Cortex of kidney (tissue), 1 donor: ENCODE data around the gene PTPN20.

Source experiments
- DNase-seq: peaks from one replicate; lab custom pipeline; 2025; lab: John Stamatoyannopoulos, UW

Gene PTPN20

DNA sequence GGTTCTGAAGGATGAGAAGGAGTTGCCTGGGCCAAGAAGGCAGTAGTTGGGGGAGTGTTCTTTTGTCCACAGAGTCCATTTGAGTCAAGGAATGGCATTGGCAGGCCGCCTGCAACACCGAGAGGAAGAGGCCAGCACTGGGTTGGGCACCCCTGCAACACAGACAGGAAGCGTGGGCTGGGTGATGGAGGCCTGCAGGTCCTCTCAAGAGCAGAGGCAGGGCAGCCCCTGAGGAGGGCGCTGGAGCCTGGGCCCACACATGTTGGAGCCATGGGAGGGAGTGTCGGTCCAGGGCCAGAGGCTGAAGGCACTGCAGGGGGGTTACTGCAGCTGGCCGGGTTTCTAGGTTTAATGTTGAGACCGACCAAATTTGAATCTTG, 137.3 kb downstream of the PTPN20 start:
- DNase-seq = no peak

GRCh38 chr10:47049056-47049851, 138.0 kb downstream of the PTPN20 start:
- no peak for DNase-seq

- no peak for DNase-seq
These were observed 138.7 kb downstream of the PTPN20 start for GRCh38 chr10:47049906-47050305.

GRCh38 chr10:47050618-47051455, 139.6 kb downstream of the PTPN20 start:
- no peak for DNase-seq

- no peak for DNase-seq
These were observed 140.6 kb downstream of the PTPN20 start for GRCh38 chr10:47051741-47052238.
